RWPE1 (cell line): ENCODE results near the gene SPEF2.
A peak's percentile ranks its signal among the peaks of the same experiment; 100 is the strongest.

ENCODE experiments used
- CTCF ChIA-PET: fragments of 350-600 bp; sonication (Branson Sonifier 250); formaldehyde crosslinking; extraction: SDS; loops from one replicate; lab custom pipeline; 2021; lab: Yijun Ruan, JAX
- POLR2A ChIA-PET: fragments of 400-600 bp; formaldehyde crosslinking; extraction: SDS; loops from one replicate; lab custom pipeline; 2020; ENCODE audit warnings: antibody characterized with exemption; ENCODE audit not compliant: low non-redundant PET; lab: Yijun Ruan, JAX
- DNase-seq: peaks from one replicate; pipeline ENCODE4 v3.0.0; 2012; ENCODE audit warnings: low spot score
- H3K27ac ChIP-seq: fragments of 450-650 bp; 2 replicates; pipeline ENCODE4 v1.5.1; 2017
- TF ChIP-seq, protein P1 (sequence below): fragments of 450-650 bp; conservative IDR thresholded peaks from 2 replicates; pipeline ENCODE4 v1.5.1; 2017; ENCODE audit warnings: low read depth, mild to moderate bottlenecking

The SPEF2 gene

DNA sequence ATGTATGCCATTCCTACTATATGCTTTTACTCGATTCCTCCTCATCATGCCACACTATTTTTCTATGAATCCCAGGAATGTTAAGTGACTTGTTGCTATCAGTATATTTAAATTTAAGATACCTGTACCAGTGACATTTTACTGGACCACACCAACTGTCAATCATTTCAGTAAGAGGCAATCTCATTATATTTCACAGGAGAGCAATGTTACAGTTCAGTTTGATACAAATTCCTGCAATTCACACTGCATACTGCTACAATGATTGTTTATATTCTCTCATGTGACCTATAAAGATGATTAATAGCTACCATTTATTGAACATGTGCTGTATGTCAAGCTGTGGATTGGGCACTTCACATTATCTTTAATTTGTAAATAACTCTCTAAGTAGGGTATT, 30.0 kb downstream of the SPEF2 start:
- ChIA-PET CTCF (interaction anchor here (0.7 kb wide), 1 partner anchor 608 kb away, joined by 3 read pairs; no protein-coding TSS in a partner anchor), POLR2A (no interaction called here)
- H3K27ac ChIP-seq, result no peak overlapping the region
- no peak for DNase-seq
- TF ChIP-seq, protein P1, sequence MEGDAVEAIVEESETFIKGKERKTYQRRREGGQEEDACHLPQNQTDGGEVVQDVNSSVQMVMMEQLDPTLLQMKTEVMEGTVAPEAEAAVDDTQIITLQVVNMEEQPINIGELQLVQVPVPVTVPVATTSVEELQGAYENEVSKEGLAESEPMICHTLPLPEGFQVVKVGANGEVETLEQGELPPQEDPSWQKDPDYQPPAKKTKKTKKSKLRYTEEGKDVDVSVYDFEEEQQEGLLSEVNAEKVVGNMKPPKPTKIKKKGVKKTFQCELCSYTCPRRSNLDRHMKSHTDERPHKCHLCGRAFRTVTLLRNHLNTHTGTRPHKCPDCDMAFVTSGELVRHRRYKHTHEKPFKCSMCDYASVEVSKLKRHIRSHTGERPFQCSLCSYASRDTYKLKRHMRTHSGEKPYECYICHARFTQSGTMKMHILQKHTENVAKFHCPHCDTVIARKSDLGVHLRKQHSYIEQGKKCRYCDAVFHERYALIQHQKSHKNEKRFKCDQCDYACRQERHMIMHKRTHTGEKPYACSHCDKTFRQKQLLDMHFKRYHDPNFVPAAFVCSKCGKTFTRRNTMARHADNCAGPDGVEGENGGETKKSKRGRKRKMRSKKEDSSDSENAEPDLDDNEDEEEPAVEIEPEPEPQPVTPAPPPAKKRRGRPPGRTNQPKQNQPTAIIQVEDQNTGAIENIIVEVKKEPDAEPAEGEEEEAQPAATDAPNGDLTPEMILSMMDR, result no peak

DNA sequence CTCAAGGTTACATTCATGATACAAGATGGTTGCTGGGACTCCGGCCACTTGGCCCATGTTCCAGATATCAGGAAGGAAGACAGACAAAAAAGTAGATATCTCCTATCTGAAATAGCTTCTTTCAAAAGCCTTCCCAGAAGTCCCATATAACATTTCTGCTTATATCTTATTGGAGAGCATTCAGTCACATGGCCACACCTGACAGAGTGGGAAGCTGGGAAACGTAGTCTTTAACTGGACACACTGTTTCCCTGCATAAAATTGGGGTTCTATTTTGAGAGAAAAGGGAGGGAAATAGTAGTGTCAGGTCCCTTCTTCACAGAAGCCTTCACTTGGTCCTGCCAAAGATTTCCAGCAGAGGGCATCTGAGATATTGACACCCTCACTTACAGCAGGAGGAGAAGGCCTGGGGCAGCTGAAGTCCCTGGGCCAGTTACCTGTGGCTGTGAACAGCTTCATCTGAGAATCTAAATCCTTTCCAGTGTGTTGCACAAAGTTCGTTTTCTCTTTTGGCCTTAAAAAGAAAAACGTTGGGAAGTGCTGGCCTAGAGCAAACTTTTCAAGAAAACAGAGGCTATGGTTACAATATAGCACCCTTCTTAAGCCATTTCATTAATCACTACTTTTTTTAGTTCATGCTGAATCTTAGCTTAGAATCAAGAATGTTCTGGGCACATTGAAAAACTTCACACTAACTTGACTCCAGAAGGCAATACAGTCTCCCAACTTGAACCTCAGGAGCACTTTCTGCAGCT, 33.5 kb downstream of the SPEF2 start:
- ChIA-PET POLR2A (no interaction called here), CTCF (interaction anchor here (0.5 to 2.7 kb wide), 11 partner anchors 8 to 617 kb away, joined by 3 to 43 read pairs (median 4); no protein-coding TSS in a partner anchor)
- DNase-seq, result peak; percentile 38
- no peak overlapping the region for H3K27ac ChIP-seq
- TF ChIP-seq, protein P1, result peak; percentile 39

DNA sequence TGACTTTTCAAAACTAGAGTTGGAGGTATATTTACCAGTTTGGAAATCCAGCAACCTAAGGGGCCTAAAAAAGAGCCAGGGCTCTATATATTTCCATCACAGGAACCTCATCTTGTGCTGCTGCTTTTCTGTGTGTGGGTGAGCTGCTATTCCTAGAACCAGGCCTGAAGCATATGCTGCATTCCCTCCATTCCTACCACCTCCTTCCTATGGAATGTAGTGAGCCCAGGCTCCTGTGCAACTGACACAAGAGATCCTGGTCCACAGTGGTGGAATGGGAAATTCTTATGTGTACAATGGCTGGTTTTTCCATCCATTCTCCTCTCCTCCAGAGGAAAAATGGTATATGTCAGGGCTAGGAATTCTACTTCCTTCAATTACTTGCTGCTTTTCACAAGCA, 39.1 kb downstream of the SPEF2 start:
- TF ChIP-seq, protein P1, result no peak
- ChIA-PET CTCF (no interaction called here), POLR2A (no interaction called here)
- no peak overlapping the region for H3K27ac ChIP-seq
- no peak for DNase-seq

DNA sequence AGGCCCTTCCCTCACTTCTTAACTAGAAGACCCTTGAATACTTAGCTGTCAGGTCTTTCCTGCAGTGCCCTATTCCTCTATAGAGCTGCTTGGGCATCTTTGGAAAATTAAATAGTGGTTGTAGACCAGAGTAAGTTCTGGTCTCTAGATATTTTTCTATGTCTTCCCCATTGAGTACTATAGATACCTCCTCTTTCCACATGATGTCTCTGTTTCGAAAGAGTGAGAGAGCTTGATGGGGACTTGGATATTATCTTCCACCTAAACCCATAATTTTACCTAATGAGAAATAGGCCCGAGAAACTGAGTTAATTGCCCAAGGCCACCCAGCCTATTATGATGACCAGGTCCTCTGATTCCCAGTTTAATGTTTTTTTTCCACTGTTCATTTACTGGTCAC, 40.2 kb downstream of the SPEF2 start:
- TF ChIP-seq, protein P1, result no peak
- no peak for DNase-seq
- no peak overlapping the region for H3K27ac ChIP-seq
- ChIA-PET CTCF (no interaction called here), POLR2A (no interaction called here)

DNA sequence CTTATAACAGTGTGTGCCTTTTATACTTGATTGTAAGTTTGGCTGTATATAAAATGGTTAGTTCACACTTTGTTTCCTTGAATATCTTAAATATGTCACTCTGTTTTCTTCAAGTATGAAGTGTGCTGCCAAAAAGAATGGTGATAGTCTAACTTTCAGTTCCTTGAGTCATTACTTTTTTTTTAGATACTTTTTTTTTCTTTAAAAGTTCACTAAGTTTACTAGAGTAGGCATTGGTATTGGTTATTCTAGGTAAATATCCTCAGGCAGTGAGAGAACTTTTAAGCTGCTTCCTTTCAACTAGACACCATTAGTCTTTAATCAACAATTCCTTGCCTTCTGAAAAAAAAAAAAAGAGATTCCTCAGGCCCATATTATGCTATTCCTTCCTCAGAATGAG, 41.9 kb downstream of the SPEF2 start:
- POLR2A ChIA-PET, result no interaction called here
- no peak for DNase-seq
- CTCF ChIA-PET, result interaction anchor here (0.6 to 1.3 kb wide), 3 partner anchors 9 to 690 kb away, joined by 4 read pairs; no protein-coding TSS in a partner anchor
- no peak overlapping the region for H3K27ac ChIP-seq
- TF ChIP-seq, protein P1, result no peak

DNA sequence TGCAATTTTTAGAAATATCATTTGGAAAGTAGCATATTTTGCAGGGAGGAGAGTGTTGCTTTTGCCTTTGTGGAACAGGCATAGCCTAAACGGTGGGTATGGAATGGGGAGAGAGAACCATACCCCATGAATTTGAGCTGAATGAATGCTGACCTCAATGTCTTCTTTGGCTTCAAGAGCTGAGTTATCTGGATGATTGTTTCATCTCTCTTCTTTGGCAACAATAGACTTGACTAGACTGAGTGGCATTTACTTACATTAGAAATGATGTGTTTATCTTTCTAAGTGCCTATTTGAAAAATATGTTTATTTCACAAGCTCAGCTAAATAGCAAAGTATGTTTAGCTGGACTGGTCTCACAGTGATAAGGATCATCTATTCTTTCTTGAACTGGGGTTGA, 42.8 kb downstream of the SPEF2 start:
- TF ChIP-seq, protein P1, result no peak
- H3K27ac ChIP-seq, result no peak overlapping the region
- CTCF ChIA-PET, result interaction anchor here (0.6 kb wide), 1 partner anchor 691 kb away, joined by 4 read pairs; no protein-coding TSS in a partner anchor
- POLR2A ChIA-PET, result no interaction called here
- DNase-seq, result no peak
